GM23338 (cell line): ENCODE data around the gene TNFRSF19.
"Not testable (repeated sequence)": the region's sequence is repeated elsewhere in the genome, so short reads cannot be mapped to it uniquely, and the experiment has no call there.

ENCODE experiments used
- CTCF ChIP-seq, 2 experiments: fragments of 200-600 bp in 1 of 2; sonication (generic) in 1 of 2; conservative IDR thresholded peaks; 2 replicates each; pipeline versions ENCODE4 v1.5.1 to v1.6.1; 2016 to 2017; ENCODE audit warnings: antibody characterized with exemption in 2 of 2, low read depth in 2 of 2, mild to moderate bottlenecking in 2 of 2, moderate library complexity in 1 of 2
- JUNB ChIP-seq: IDR thresholded peaks from one replicate; pipeline ENCODE4 v1.6.1; 2016; ENCODE audit warnings: antibody characterized with exemption; ENCODE audit not compliant: unreplicated experiment

GRCh38 chr13:23529926-23530325 lies 40.3 kb upstream of the TNFRSF19 start:
- TF ChIP-seq CTCF (conservative IDR thresholded peaks at IDR 0.05; ENCODE audit: low read depth in 2 of 2); JUNB: not testable (repeated sequence)
